Ovary (tissue), 3 donors: ENCODE results near the gene CASP1.

Experiments
- POLR2A ChIP-seq: fragments of 450-650 bp; IDR thresholded peaks from one replicate; pipeline ENCODE4 v1.6.1; 2017; ENCODE audit warnings: antibody characterized with exemption, mild to moderate bottlenecking, moderate library complexity
- TF ChIP-seq, protein P1 (sequence below), 3 donors: fragments of 450-650 bp in 2 of 3; fragments of 200-600 bp in 1 of 3; IDR thresholded peaks; one replicate each; pipeline versions ENCODE4 v1.5.1 to v1.8.0; 2016 to 2022; ENCODE audit warnings: antibody characterized with exemption in 3 of 3, mild to moderate bottlenecking in 1 of 3
- donor health status: DM: no; HTN: no; CAD: no.

DNA sequence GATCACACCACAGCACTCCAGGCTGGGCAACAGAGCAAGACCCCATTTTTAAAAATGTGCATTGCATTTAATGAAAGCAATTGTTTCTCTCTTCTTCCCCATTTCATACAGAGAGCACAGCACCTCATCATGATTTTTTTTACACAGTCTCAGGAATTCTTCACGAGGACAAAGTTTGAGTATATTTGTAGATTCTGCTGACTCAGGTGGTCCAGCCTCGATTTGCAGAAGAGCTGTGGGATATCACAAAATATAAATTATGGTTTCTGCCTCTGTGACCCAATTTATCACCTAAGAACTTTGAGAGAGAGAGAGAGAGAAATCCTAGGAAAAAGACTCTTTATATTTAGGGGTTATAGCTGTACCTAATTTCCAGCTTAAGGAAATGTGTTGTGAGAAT, 31.8 kb downstream of the CASP1 start:
- TF ChIP-seq, protein P1, sequence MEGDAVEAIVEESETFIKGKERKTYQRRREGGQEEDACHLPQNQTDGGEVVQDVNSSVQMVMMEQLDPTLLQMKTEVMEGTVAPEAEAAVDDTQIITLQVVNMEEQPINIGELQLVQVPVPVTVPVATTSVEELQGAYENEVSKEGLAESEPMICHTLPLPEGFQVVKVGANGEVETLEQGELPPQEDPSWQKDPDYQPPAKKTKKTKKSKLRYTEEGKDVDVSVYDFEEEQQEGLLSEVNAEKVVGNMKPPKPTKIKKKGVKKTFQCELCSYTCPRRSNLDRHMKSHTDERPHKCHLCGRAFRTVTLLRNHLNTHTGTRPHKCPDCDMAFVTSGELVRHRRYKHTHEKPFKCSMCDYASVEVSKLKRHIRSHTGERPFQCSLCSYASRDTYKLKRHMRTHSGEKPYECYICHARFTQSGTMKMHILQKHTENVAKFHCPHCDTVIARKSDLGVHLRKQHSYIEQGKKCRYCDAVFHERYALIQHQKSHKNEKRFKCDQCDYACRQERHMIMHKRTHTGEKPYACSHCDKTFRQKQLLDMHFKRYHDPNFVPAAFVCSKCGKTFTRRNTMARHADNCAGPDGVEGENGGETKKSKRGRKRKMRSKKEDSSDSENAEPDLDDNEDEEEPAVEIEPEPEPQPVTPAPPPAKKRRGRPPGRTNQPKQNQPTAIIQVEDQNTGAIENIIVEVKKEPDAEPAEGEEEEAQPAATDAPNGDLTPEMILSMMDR (IDR thresholded peaks at IDR 0.05): no peak
- no peak for TF ChIP-seq POLR2A
